Mesendoderm (in vitro differentiated cells): ENCODE results near the gene TEPSIN.

Experiments
- DNase-seq: peaks from one replicate; pipeline ENCODE4 v3.0.0; 2013
- H2AK5ac ChIP-seq: 2 replicates; pipeline ENCODE4 v1.6.1; 2013; ENCODE audit warnings: low read length, inconsistent platforms
- H2BK120ac ChIP-seq: 2 replicates; pipeline ENCODE4 v1.6.1; 2013; ENCODE audit warnings: low read depth, mild to moderate bottlenecking, low read length, moderate library complexity, mixed read lengths
- H2BK15ac ChIP-seq: replicated peaks from 2 replicates; pipeline ENCODE4 v1.6.1; 2013; ENCODE audit warnings: low read depth, mild to moderate bottlenecking, moderate library complexity
- H2BK5ac ChIP-seq: 2 replicates; pipeline ENCODE4 v1.6.1; 2013; ENCODE audit warnings: low read length, inconsistent platforms
- H3K18ac ChIP-seq: 2 replicates; pipeline ENCODE4 v1.6.1; 2013; ENCODE audit warnings: mild to moderate bottlenecking, low read length, mixed read lengths
- H3K23ac ChIP-seq: one replicate; pipeline ENCODE4 v1.6.1; 2013; ENCODE audit warnings: low read length
- H3K27ac ChIP-seq: 2 replicates; pipeline ENCODE4 v1.5.1; 2013; ENCODE audit warnings: low read depth, mild to moderate bottlenecking, inconsistent platforms, low read length, moderate library complexity
- H3K27me3 ChIP-seq: 2 replicates; pipeline ENCODE4 v1.6.1; 2013; ENCODE audit warnings: low read length, control low read depth, mild to moderate bottlenecking, inconsistent platforms; ENCODE audit not compliant: insufficient read depth, poor library complexity
- H3K36me3 ChIP-seq: 2 replicates; pipeline ENCODE4 v1.6.1; 2013; ENCODE audit warnings: low read length, inconsistent platforms; ENCODE audit not compliant: control insufficient read depth, insufficient read depth
- H3K4ac ChIP-seq: one replicate; pipeline ENCODE4 v1.6.1; 2013; ENCODE audit warnings: low read depth, mild to moderate bottlenecking, low read length, moderate library complexity
- H3K4me1 ChIP-seq: 2 replicates; pipeline ENCODE4 v1.6.1; 2013; ENCODE audit warnings: low read depth, low read length, inconsistent platforms; ENCODE audit not compliant: control insufficient read depth
- H3K4me2 ChIP-seq: 2 replicates; pipeline ENCODE4 v1.6.1; 2013; ENCODE audit warnings: low read length
- H3K4me3 ChIP-seq: 2 replicates; pipeline ENCODE4 v1.5.1; 2013; ENCODE audit warnings: mild to moderate bottlenecking, low read length
- H3K56ac ChIP-seq: one replicate; pipeline ENCODE4 v1.6.1; 2013; ENCODE audit warnings: low read length
- H3K79me1 ChIP-seq: 2 replicates; pipeline ENCODE4 v1.6.1; 2013; ENCODE audit warnings: low read length, inconsistent platforms
- H3K79me2 ChIP-seq: 2 replicates; pipeline ENCODE4 v1.6.1; 2013; ENCODE audit warnings: mild to moderate bottlenecking, low read length; ENCODE audit not compliant: control insufficient read depth, insufficient read depth
- H3K9ac ChIP-seq: 2 replicates; pipeline ENCODE4 v1.6.1; 2013; ENCODE audit warnings: low read length, inconsistent platforms
- H4K5ac ChIP-seq: one replicate; pipeline ENCODE4 v1.6.1; 2013; ENCODE audit warnings: low read length
- H4K8ac ChIP-seq: one replicate; pipeline ENCODE4 v1.6.1; 2013; ENCODE audit warnings: low read depth, mild to moderate bottlenecking, control low read depth, low read length, moderate library complexity
- WGBS: extraction: QIAGEN DNeasy Blood & Tissue Kit; methylation state at CpG from one replicate; pipeline ENCODE4 v1.1.7; 2013; ENCODE audit warnings: low lambda C conversion rate, missing lambda C conversion rate; ENCODE audit not compliant: insufficient coverage; ENCODE audit errors: extremely low coverage; 5-methylcytosine and 5-hydroxymethylcytosine counted together

TEPSIN gene

DNA sequence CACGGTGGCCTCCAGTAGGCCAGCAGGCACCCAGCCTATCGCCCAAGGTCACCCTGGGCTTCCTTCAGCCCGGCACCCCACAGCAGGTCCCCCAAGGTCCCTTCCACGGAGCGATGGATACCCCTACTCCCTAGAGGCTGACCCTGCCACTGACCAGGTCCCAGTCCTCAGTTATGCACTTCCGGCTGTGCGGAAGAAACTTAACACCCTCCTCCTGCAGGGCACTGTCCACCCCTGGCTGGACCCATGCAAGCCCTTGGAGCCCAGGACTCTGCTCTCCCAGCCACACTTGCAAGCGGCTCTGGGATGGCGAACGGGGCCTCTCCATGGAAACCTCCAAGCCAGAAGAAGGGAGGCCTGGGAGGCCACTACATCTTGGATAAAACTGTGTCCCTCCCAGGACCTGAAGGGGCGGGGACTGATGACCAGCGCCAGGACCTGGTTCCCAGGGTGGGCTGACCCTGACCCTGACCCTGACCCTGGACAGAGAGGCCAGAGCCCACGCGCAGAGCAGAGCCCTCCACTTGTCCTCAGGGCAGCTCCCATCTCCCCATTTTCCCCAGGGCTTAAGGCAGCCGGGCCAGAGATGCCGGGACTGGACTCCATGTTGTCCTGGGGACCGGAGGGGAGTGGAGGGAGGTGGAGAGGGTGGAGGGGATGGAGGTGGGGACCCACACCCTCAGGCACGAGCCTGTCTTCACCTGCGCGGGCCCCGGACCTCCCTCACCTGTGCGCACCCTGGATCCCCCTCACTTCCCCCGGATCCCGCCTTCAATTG, 16.8 kb downstream of the TEPSIN start:
- H3K4me1 ChIP-seq: peaks cover 4% of the 10 kb centered on the region
- no peak for DNase-seq

GRCh38 chr17:81221371-81221841, 17.4 kb downstream of the TEPSIN start:
- Histone ChIP-seq H3K79me2 (no peaks in the 10 kb centered on the region), H3K18ac (no peak overlapping the region), H3K9ac (peak overlapping the region; percentile 64), H3K4ac (no peak overlapping the region), H3K79me1 (peaks cover 6% of the 10 kb centered on the region), H2BK5ac (no peak overlapping the region), H3K27ac (no peak overlapping the region), H3K23ac (no peak overlapping the region), H4K5ac (no peak overlapping the region), H3K4me3 (no peak overlapping the region), H2BK120ac (no peak overlapping the region), H4K8ac (no peak overlapping the region), H3K56ac (peak overlapping the region; percentile 17), H3K27me3 (no peaks in the 10 kb centered on the region), H2AK5ac (no peak overlapping the region), H3K36me3 (no peaks in the 10 kb centered on the region), H3K4me2 (no peak overlapping the region), H2BK15ac (no peak overlapping the region), H3K4me1 (peaks cover 4% of the 10 kb centered on the region)
- peak; percentile 54 for DNase-seq
- WGBS: no CpG with 5 or more reads among the region's 11 CpGs

More for the DNA sequence above, 16.8 kb downstream of the TEPSIN start:
- H3K9ac ChIP-seq: peak overlapping the region; percentile 64
- H4K8ac ChIP-seq: no peak overlapping the region
- whole genome bisulfite sequencing: no CpG with 5 or more reads among the region's 24 CpGs
- H3K27ac ChIP-seq: no peak overlapping the region
- peaks cover 6% of the 10 kb centered on the region for H3K79me1 ChIP-seq
- H3K18ac ChIP-seq: no peak overlapping the region
- H3K4me2 ChIP-seq: peak overlapping the region; percentile 81
- H3K4ac ChIP-seq: no peak overlapping the region
- peak overlapping the region; percentile 3 for H3K23ac ChIP-seq
- H2AK5ac ChIP-seq: no peak overlapping the region
- H3K56ac ChIP-seq: peak overlapping the region; percentile 95
- no peak overlapping the region for H4K5ac ChIP-seq
- no peak overlapping the region for H2BK120ac ChIP-seq
- no peaks in the 10 kb centered on the region for H3K79me2 ChIP-seq
- no peak overlapping the region for H2BK15ac ChIP-seq
- no peak overlapping the region for H2BK5ac ChIP-seq
- H3K27me3 ChIP-seq: no peaks in the 10 kb centered on the region
- H3K4me3 ChIP-seq: peak overlapping the region; percentile 36
- no peaks in the 10 kb centered on the region for H3K36me3 ChIP-seq

- H3K79me1 ChIP-seq: peaks cover 6% of the 10 kb centered on the region
- no peaks in the 10 kb centered on the region for H3K27me3 ChIP-seq
- H3K4me1 ChIP-seq: peaks cover 4% of the 10 kb centered on the region
- H3K27ac ChIP-seq: no peak overlapping the region
- no peak overlapping the region for H3K4me3 ChIP-seq
- H3K4ac ChIP-seq: no peak overlapping the region
- H4K8ac ChIP-seq: no peak overlapping the region
- H3K18ac ChIP-seq: no peak overlapping the region
- H2AK5ac ChIP-seq: no peak overlapping the region
- H3K4me2 ChIP-seq: no peak overlapping the region
- no peak overlapping the region for H4K5ac ChIP-seq
- H2BK5ac ChIP-seq: no peak overlapping the region
- H3K9ac ChIP-seq: no peak overlapping the region
- no CpG with 5 or more reads among the region's 24 CpGs for WGBS
- H3K56ac ChIP-seq: no peak overlapping the region
- H2BK15ac ChIP-seq: no peak overlapping the region
- H3K79me2 ChIP-seq: no peaks in the 10 kb centered on the region
- DNase-seq: no peak
- H2BK120ac ChIP-seq: no peak overlapping the region
- H3K23ac ChIP-seq: no peak overlapping the region
- no peaks in the 10 kb centered on the region for H3K36me3 ChIP-seq
These were observed 19.2 kb downstream of the TEPSIN start for GRCh38 chr17:81219476-81220180.

DNA sequence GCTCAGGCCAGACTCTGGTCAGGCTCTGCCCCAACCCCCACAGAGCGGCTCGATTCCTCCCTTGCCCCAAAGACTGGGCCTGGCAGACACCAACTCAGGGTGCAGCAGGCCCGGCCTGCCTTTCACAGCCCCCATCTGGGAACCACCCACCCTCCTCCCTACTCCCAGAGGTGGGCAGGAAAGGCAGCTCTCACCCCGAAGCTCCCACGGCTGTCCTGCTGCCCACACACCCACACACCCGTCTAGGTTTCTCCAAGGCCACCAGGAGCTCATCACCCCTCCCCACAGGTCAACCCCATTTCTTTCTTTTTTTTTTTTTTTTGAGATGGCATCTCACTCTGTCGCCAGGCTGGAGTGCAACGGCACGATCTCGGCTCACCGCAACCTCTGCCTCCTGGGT, 19.9 kb downstream of the TEPSIN start:
- H3K79me2 ChIP-seq: no peaks in the 10 kb centered on the region
- no peak overlapping the region for H3K9ac ChIP-seq
- no peak overlapping the region for H2BK15ac ChIP-seq
- H3K36me3 ChIP-seq: no peaks in the 10 kb centered on the region
- peaks cover 6% of the 10 kb centered on the region for H3K79me1 ChIP-seq
- no peak overlapping the region for H3K27ac ChIP-seq
- no peak overlapping the region for H3K23ac ChIP-seq
- H4K5ac ChIP-seq: no peak overlapping the region
- no peak overlapping the region for H3K4ac ChIP-seq
- no CpG with 5 or more reads among the region's 11 CpGs for WGBS
- peaks cover 4% of the 10 kb centered on the region for H3K4me1 ChIP-seq
- no peak overlapping the region for H3K18ac ChIP-seq
- H2BK120ac ChIP-seq: no peak overlapping the region
- H3K56ac ChIP-seq: no peak overlapping the region
- no peak overlapping the region for H3K4me3 ChIP-seq
- H2AK5ac ChIP-seq: no peak overlapping the region
- H3K4me2 ChIP-seq: no peak overlapping the region
- no peaks in the 10 kb centered on the region for H3K27me3 ChIP-seq
- H2BK5ac ChIP-seq: no peak overlapping the region
- H4K8ac ChIP-seq: no peak overlapping the region
- no peak for DNase-seq

GRCh38 chr17:81218459-81218858, 20.4 kb downstream of the TEPSIN start:
- no CpG with 5 or more reads among the region's 13 CpGs for WGBS
- H3K4ac ChIP-seq: no peak overlapping the region
- H3K27ac ChIP-seq: no peak overlapping the region
- DNase-seq: no peak
- no peak overlapping the region for H3K4me2 ChIP-seq
- no peak overlapping the region for H2AK5ac ChIP-seq
- H3K4me1 ChIP-seq: peaks cover 4% of the 10 kb centered on the region
- no peak overlapping the region for H3K23ac ChIP-seq
- H3K79me1 ChIP-seq: peaks cover 8% of the 10 kb centered on the region
- H3K9ac ChIP-seq: no peak overlapping the region
- H3K4me3 ChIP-seq: no peak overlapping the region
- H2BK15ac ChIP-seq: no peak overlapping the region
- no peaks in the 10 kb centered on the region for H3K27me3 ChIP-seq
- no peak overlapping the region for H3K56ac ChIP-seq
- H4K8ac ChIP-seq: no peak overlapping the region
- no peak overlapping the region for H3K18ac ChIP-seq
- no peaks in the 10 kb centered on the region for H3K79me2 ChIP-seq
- no peak overlapping the region for H2BK120ac ChIP-seq
- no peak overlapping the region for H2BK5ac ChIP-seq
- no peak overlapping the region for H4K5ac ChIP-seq
- no peaks in the 10 kb centered on the region for H3K36me3 ChIP-seq
